HG03196 (cell line): ENCODE data around the gene SLN.
"Not testable (repeated sequence)": the region's sequence is repeated elsewhere in the genome, so short reads cannot be mapped to it uniquely, and the experiment has no call there.

Experiments used
- ATAC-seq: cut with Tn5 transposase; IDR thresholded peaks from one replicate; pipeline ENCODE4 v1.9.1; 2021; ENCODE audit not compliant: unreplicated experiment

SLN gene

GRCh38 chr11:107711861-107712755 is at the start of gene SLN:
TSS of gene SLN (minus strand) at chr11:107712056.
- ATAC-seq = no peak

- not testable (repeated sequence) for ATAC-seq
These were observed 47.0 kb upstream of the SLN start for GRCh38 chr11:107758719-107759355.

GRCh38 chr11:107757661-107758060 is 45.8 kb upstream of the SLN start:
- ATAC-seq = no peak

- no peak for ATAC-seq
These were observed 44.7 kb upstream of the SLN start for GRCh38 chr11:107756553-107756952.

GRCh38 chr11:107752949-107753822 is 41.3 kb upstream of the SLN start:
- ATAC-seq = no peak

GRCh38 chr11:107752508-107752907 is 40.7 kb upstream of the SLN start:
- ATAC-seq = no peak

- ATAC-seq = no peak
These were observed 39.2 kb upstream of the SLN start for GRCh38 chr11:107751082-107751481.

- no peak for ATAC-seq
These were observed 38.5 kb upstream of the SLN start for GRCh38 chr11:107750313-107750712.

GRCh38 chr11:107747622-107748021 is 35.8 kb upstream of the SLN start:
- no peak for ATAC-seq

GRCh38 chr11:107744736-107745135 is 32.9 kb upstream of the SLN start:
- no peak for ATAC-seq

- no peak for ATAC-seq
These were observed 31.3 kb upstream of the SLN start for GRCh38 chr11:107743191-107743590.

- ATAC-seq = peak; percentile 78
These were observed 29.4 kb upstream of the SLN start for GRCh38 chr11:107741044-107741823.

- ATAC-seq = no peak
These were observed 28.4 kb upstream of the SLN start for GRCh38 chr11:107740271-107740670.

GRCh38 chr11:107736546-107736945 is 24.7 kb upstream of the SLN start:
- ATAC-seq = no peak

- ATAC-seq = no peak
These were observed 21.7 kb upstream of the SLN start for GRCh38 chr11:107733518-107733917.

GRCh38 chr11:107732689-107733051 is 20.8 kb upstream of the SLN start:
- no peak for ATAC-seq

- ATAC-seq = no peak
These were observed 20.3 kb upstream of the SLN start for GRCh38 chr11:107731941-107732688.

GRCh38 chr11:107722662-107723061 is 10.8 kb upstream of the SLN start:
- ATAC-seq = no peak

- ATAC-seq = no peak
These were observed 9.4 kb upstream of the SLN start for GRCh38 chr11:107721207-107721606.

GRCh38 chr11:107720303-107720774 is 8.5 kb upstream of the SLN start:
- ATAC-seq = no peak
